Measurements from ENCODE around the gene CEACAM16.

Gene CEACAM16

DNA sequence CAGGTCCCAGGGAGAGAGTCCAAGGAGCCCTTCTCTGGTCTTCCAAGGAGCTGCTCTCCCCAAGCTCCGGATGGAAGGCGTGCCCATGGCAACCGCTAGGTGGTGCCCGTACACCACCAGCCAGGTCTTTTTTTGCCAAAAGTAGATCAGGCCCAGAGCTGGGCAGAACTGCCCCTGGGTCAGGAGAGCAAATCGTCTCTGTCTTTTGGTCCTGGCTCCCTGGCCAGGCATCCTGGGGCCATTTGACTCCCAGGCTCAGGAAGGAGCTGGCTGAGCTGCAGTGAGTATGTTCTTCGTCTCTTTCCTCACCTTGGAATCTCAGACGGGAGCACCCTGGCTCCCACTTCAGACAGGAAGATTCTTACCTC, 25.0 kb downstream of the CEACAM16 start:
- DNase-seq (ENCODE audit: low read depth in 2 of 2) = peak; percentile 54 to 58

DNA sequence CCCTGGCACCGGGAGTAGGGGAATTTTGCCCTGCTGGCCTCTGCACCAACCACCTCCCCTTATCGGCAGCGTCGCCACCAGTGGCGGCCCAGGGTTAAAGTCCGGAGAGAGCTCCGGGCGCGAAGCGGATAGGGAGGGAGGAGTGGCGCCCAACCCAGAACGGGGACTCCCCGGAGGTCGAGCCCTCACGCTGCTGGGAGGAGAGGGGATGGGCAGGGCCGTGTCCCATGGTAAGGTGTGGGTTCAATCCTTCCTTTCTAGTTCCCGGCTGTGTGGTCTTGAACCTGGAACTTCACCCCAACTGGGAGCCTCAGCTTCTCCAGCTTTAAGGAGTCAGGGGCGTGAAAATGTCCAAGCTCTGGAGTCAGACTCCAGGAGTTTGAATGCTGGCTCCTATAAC, 26.3 kb downstream of the CEACAM16 start:
- DNase-seq (ENCODE audit: low read depth in 2 of 2) = no peak

DNA sequence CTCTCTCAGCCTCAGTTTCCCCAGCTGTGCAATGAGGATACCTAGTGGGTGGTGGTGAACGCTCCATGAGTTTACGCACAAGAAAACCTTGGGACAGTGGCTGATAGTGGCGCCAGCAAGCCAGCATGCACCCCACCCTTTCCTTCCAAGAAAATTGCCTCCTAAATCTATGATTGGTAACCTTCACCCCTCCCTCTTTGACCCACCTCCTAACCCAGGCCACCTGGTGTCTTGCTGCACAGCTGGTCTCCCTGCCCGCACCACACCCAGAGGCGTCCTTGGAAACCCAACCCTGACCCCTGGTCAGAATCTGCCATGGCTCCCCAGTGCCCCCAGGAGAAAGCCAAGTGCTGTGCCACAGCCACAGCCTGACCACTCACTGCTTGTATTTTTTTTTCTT, 26.7 kb downstream of the CEACAM16 start:
- no peak for DNase-seq (ENCODE audit: low read depth in 2 of 2)

DNA sequence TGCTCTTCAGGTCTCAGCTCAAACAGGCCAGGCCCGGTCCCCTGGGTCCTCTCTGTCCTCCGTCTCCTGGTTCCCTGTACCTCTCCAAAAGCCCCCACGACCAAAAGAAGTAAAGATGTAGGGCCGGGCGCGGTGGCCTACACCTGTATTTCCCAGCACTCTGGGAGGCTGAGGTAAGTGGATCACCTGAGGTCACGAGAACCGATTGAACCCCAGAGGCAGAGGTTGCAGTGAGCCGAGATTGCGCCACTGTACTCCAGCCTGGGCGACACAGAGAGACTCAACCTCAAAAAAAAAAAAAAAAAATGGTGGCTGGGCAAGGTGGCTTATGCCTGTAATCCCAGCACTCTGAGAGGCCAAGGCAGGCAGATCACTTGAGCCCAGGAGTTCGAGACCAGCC, 27.5 kb downstream of the CEACAM16 start:
- DNase-seq (ENCODE audit: low read depth in 2 of 2) = no peak

DNA sequence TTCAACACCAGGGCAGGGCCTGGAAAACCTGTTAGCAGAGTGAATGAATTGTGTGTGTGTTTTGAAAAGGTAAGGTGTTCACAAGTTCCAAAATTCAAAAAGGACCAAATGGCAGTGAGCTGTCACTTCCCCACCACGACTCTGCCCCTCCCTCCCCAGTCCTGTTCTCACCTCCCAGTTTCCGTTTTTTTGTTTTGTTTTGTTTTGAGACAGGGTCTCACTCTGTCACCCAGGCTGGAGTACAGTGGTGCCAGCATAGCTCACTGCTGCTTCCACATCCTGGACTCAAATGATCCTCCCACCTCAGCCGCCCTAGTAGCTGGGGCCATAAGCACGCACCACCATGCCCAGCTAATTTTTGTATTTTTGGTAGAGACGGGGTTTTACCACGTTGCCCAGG, 29.2 kb downstream of the CEACAM16 start:
- no peak for DNase-seq (ENCODE audit: low read depth in 2 of 2)

DNA sequence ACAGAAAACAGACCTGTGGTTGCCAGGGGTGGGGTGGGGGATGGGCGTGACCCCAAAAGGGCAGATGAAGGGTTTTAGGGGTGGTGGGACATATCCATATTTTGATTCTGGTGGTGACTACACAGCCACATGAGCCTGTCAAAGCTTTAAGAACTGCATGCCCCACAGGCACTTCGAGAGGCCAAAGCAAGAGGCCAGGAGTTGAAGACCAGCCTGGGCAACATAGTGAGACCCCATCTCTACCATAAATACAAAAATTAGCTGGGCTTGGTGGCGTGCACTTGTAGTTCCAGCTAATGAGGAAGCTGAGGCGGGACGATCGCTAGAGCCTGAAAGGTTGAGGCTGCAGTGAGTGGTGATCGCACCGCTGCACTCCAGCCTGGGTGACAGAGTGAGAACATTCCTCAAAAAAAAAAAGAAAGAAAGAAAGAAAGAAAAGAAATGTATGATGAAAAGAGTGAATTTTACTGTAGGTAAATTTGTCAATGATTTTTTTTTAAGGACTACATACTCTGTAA, 30.6 kb downstream of the CEACAM16 start:
- no peak for DNase-seq (ENCODE audit: low read depth in 2 of 2)

DNA sequence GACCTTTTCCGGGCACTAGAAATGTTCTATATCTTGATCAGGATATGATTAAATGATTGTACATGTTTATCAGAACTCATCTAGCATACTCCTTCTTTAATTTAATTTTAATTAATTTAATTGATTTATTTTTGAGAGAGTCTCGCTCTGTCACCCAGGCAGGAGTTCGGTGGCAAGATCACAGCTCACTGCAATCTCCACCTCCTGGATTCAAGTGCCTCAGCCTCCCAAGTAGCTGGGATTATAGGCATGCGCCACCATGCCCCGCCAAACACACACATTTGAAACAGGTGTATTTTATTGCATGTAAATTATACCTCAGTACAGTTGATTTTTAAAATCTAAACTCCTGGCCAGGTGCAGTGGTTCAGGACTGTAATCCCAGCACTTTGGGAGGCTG, 32.1 kb downstream of the CEACAM16 start:
- no peak for DNase-seq (ENCODE audit: low read depth in 2 of 2)

DNA sequence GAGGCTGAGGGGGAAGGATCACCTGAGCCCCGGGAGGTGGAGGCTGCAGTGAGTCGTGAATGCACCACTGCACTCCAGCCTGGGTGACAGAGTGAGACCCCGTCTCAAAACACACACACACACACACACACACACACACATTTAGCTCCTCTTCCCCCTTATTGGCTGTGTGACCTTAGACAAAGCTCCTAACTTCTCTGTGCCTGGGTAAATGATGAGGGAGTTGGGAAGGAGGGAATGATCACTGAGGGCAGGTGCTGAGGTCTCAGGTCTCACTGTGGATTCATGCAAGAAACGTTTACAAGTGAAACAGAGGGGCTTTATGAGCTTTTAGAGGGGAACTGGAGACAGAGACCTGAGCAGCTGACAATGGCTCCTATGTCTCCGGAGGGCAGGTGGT, 32.7 kb downstream of the CEACAM16 start:
- DNase-seq (ENCODE audit: low read depth in 2 of 2) = no peak

DNA sequence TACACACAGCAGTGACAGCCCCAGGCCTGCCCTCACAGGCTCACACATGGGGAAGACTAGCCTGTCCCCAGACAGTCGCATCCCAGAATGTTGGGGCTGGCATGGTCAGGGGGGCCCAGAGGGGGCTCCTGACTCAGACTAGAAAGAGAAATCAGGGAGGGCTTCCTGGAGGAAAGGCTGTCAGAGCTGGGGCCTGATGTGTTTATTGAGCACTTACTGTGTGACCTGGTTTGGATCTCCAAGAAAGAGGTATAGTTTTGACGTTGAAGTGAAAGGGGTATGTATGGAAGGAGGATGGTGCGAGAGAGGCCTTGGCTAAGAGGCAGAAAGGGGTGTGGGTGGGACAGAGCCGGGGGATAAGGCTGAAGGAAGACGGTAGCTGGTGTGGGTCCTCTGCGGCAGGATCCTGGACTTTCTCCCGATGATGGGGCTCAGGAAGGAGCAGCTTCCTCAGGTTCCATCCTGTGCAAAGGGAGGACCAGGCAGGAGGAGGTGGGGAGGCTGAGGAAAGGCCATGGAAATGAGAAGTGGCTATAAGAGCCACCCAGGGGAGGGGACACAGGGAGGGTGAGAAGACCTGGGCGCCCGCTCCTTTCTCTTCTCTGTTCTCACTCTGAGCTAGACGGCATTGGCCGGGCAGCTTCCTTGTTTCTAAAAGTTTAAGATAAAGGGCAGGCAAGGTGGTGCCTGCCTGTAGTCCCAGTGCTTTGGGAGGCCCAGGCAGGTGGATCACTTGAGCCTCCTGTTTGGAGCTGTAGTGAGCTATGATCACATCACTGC, 33.5 kb downstream of the CEACAM16 start:
- DNase-seq (ENCODE audit: low read depth in 2 of 2) = no peak

DNA sequence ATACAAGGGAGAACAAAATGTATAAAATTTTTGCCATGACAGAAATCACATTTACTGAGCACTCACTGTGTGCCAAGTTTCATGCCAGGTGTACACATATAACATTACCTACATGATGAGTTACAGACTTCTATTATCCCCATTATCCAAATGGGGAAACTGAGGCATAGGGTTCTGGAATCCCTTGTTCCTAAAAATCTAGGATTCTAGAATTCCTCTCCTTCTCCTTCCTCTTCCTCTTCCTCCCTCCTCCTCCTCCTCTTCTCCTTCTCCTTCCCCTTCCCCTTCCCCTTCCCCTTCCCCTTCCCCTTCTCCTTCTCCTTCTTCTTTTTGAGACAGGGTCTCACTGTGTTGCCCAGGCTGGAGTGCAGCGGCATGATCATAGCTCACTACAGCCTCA, 35.4 kb downstream of the CEACAM16 start:
- DNase-seq (ENCODE audit: low read depth in 2 of 2) = no peak

DNA sequence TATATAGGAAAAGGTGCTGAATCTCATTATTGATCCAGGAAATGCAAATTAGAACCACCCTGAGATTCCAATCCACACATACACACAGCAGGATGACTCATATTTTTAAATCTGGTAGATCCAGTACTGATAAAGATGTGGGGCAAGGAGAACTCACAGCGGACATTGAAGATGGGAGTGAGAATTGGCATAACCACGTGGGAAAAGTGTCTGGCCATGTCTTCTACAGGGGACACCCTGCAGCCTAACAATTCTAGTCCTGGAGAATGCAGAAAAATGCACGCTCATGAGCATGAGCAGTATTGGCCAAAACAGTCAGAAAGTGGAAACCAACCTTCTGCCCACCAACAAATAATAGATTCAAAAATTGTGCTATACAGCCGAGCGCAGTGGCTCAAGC, 36.1 kb downstream of the CEACAM16 start:
- no peak for DNase-seq (ENCODE audit: low read depth in 2 of 2)

DNA sequence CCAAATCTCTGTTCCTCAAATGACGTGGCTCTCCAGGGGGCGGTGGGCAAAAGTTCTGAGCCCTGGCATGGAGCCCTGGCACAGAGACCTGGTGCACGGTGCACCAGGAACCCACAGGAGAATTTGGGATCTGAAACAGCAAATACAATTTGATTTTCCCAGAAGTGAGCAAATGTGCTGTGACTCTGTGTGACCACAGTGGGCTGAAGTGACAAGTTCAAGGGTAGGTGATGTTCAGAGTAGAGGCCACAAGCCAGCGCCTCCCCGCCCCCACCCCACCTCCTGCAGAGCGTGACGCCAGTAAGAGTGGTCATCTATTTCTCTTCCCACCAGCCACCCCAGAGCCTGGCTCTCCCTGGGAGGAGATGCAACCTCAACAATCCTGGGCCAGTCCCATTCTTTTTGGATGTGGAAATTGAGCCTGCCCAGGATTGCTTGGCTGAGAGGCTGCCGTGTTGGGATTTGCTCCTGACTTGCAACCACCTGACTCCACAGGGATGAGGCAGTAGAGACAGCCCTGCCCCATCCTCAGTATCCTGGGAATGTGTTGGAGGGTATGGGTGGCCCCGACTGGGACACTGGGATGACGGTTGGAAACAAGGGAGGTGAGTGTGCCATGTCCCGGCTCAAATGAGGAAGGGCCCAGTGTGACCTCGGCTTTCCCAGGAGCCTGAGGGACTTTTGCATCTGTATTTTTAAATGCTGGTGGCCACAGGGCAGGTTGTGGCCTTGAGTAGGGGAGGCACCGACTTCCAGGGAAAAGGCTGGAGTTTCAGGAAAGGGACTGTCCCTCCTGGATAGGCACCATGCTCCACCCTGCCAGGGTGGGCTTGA, 38.5 kb downstream of the CEACAM16 start:
- no peak for DNase-seq (ENCODE audit: low read depth in 2 of 2)

DNA sequence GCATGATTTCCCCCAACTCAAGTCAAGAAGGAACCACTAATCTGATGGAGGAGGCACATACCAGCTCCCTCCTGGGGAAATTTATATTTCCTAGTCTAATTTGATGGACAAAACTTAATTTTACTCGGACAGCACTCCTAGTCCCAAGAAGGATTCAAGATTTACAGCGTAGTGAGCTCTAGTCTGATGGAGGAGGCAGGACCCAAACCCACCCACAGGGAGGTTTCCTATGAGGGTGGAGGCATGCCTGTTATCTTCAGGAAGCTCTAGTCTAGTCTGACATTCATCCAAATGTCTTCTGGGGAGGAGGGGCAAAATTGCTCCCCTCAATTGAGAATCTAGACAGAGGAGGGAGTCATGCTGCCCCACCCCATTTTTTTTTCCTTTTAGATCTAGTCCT, 39.2 kb downstream of the CEACAM16 start:
- DNase-seq (ENCODE audit: low read depth in 2 of 2) = no peak

DNA sequence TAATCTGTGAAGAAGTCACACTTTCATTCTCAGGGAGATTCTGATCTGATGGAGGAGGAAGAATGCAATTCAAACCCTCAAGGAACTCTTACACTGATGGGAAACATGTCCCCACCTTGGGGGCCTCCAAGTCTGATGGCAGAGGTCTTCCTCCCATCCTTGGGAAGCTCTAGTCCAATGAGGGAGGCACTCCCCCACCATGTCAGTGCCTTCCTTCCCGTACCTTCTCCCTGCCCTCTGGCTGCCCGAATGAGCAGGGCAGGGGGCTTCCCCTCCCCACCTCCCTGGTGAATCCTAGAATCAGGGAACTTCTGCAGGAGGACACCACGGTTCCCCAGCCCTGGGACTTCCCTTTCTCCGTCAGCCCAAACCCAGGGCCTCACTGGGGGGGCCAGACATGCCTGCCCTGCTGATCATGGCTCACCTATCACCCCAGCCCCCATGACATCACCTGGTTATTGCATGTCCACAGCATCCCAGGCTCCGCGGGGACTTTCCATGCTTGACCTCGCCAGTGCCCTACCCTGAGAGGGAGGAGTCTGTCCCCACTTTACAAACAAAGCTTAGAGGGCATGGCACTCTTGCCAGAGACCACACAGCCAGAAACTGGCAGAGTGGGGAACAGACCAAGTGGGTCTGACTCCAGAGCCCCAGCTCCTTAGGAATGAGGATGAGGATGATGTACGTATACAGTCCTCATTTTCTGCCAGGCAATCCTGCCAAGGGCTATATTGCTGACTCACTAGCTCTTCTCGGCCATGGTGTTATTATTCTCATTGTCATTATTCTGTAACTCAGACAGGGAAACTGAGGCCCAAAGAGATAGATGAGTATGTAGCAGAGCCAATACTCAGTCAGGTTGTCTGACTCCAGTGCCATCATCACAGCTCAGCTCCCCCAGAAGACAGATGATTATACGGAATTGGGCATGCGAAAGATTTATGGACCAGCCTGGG, 39.9 kb downstream of the CEACAM16 start:
- no peak for DNase-seq (ENCODE audit: low read depth in 2 of 2)

DNA sequence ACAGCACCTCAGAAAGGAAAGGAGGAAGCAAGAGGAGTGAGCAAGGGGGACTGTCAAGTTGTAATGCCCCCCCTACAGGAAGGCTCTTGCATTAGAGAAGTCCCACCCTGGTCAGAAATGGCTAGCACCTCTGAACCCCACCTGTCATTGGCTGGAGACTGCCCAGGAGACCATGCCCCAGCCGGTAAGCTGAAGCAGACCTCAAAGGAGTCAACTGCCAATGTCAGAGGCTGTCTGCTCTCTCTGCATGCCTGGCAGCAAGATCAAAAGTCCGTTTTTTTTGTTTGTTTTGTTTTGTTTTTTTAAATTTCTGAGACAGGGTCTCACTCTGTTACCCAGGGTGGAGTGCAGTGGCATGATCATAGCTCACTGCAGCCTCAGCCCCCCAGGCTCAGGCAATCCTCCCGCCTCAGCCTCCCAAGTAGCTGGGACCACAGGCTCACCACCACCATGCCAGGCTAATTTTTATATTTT, 41.4 kb downstream of the CEACAM16 start:
- DNase-seq (ENCODE audit: low read depth in 2 of 2) = no peak

DNA sequence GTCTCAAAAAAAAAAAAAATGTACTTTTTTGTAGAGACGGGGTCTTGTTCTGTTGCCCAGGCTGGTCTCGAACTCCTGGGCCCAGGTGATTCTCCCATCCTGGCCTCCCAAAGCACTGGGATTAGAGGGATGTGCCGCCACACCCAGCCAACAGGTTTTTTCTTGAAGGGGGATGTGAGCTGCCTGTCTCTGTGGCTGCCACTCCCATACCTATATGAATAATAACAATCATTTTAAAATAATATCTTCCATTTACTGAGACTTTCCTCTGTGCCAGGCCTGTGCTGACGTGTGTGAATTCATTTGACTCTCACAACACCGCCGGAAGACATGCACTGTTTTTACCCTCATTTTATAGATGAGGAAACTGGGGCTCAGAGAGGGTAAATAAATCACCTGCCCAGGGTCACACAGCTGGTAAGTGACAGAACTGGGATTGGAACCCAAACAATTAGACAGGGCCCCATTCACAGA, 42.3 kb downstream of the CEACAM16 start:
- no peak for DNase-seq (ENCODE audit: low read depth in 2 of 2)

DNA sequence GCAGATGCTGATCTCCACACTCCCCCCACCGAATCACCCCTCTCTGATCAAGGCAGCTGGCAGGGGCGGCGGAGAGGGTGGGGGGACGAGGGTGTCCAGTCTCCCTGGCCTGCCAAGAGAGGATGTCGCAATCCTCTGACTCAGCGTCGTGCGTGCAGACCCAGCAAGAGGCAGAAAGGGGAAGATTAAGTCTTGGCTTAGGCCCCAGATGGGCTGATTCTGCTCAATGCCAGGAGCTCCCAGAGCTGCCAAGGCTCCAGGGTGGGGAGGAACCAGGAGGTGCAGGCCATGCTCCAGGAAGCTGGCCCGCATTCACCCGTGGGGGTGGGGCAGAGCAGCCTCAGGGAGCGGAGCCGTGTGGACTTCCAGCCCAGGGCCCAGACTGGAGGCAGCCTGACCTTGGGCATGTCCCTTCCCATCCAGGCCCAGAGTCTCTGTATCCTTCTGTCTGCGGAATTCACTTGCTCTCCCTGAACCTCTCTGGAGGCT, 42.9 kb downstream of the CEACAM16 start:
- no peak for DNase-seq (ENCODE audit: low read depth in 2 of 2)

DNA sequence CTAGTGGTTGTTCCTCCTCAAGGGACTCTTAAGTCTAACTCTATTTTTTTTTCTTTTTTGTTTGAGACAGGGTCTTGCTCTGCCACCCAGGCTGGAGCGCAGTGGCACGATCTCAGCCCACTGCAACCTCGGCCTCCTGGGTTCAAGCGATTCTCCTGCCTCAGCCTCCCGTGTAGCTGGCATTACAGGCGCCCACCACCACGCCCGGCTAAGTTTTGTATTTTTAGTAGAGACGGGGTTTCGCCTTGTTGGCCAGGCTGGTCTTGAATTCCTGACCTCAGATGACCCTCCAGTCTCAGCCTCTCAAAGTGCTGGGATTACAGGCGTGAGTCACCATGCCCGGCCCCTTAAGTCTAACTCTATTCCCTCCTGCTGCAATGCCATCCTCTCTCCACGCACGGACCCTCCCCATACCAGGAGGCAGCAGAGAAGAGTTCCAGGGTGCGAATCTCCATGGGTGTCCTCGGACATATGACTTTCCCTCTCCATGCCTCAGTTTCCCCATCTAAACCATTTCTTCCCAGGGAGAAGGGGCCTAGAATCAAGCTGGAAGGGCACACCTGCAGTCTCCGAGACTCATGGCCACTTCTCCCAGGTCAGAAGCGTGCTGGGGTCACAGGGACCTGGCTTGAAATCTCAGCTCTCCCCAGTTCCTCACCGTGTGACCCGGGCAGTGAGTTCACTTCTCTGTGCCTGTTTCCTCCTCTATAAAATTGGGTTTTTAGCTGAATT, 43.5 kb downstream of the CEACAM16 start:
- no peak for DNase-seq (ENCODE audit: low read depth in 2 of 2)

DNA sequence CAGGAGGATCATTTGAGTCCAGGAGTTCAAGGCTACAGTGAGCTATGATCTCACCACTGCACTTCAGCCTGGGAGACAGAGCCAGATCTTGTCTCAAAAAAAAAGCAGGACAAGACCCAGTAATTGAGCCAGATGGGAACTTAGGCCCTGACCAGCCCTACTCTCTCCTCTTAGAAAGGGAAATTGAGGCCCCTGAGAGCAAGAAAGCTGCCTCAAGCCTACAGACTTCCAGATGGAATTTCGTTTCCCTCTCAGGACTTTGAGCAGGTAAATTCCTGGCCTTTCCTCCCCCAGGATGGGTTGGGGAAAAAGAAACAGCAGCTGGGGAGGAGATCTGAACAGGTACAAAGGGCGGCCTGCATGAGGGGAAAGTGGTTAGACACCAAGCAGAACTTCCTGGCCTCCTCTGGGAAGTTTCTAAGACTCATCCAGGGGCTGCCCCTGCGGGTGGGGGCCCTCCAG, 46.0 kb downstream of the CEACAM16 start:
- no peak for DNase-seq (ENCODE audit: low read depth in 2 of 2)

DNA sequence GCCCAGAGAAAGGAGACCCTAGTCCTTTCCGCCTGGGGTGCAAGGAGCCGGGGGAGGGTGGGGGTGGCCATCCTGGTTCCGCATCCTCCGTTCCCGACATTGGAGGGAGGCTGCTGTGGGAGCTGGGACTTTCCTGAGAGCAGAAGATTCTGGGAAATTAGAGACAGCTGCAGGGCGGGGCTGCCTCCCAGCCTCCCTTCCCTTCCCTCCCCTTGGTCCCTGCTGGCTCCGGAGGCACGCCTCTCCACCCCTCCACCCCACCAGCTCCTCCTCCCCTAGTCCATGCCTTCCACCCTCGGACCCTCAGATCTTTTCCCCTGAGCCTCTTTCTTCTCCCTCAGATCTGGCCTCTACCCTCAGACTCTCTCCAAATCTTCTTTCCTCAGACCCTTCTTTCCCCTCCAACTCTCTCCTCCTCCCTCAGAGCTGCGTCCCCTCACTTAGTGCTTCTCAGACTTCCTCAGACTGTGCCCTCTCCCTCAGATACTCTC, 46.4 kb downstream of the CEACAM16 start:
- no peak for DNase-seq (ENCODE audit: low read depth in 2 of 2)

All from stimulated activated CD8-positive, alpha-beta memory T cell treated with anti-CD3 and anti-CD28 coated beads, Interleukin-7, amount 100 ng/mL, for 4 hours (primary cell).